ENCODE data around the gene IKZF2.

DNA sequence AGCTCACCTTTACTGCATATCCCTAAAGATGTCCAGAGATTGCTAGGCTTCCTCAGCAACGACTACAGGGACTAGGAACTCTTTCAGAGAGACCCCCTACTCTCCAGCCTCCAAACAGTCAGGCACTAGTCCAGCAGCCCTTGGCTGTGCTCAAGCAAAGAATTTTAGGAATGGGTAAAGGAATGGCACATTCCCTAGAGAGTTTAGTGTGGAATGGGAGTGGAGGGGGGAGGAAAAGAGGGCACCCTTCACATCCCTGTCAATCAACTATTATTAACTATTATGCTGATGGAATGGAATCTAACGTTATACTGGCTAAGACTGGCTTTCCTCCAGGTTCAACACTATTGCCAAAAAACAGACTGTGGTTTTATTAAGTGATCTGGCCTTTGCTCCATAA is 64.8 kb downstream of the IKZF2 start:
- TF ChIP-seq, protein P1, sequence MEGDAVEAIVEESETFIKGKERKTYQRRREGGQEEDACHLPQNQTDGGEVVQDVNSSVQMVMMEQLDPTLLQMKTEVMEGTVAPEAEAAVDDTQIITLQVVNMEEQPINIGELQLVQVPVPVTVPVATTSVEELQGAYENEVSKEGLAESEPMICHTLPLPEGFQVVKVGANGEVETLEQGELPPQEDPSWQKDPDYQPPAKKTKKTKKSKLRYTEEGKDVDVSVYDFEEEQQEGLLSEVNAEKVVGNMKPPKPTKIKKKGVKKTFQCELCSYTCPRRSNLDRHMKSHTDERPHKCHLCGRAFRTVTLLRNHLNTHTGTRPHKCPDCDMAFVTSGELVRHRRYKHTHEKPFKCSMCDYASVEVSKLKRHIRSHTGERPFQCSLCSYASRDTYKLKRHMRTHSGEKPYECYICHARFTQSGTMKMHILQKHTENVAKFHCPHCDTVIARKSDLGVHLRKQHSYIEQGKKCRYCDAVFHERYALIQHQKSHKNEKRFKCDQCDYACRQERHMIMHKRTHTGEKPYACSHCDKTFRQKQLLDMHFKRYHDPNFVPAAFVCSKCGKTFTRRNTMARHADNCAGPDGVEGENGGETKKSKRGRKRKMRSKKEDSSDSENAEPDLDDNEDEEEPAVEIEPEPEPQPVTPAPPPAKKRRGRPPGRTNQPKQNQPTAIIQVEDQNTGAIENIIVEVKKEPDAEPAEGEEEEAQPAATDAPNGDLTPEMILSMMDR (conservative IDR thresholded peaks at IDR 0.05; ENCODE audit: low read length): no peak
- TF ChIP-seq EZH2phosphoT487 (IDR thresholded peaks at IDR 0.05; ENCODE audit: borderline replicate concordance, low read depth, low read length): no peak

All from OCI-LY7 (cell line).